Left colon (tissue), 2 donors: ENCODE results near the gene COX6A1. TPM values are rescaled to one million over a fixed set of nuclear protein-coding genes. Genes with fewer than 3 reads are reported as not detected.
A peak's percentile ranks its signal among the peaks of the same experiment; 100 is the strongest.
"Not testable (repeated sequence)": the region's sequence is repeated elsewhere in the genome, so short reads cannot be mapped to it uniquely, and the experiment has no call there.

Experiments
- ATAC-seq: fragments of 200-7000 bp; cut with Tn5 transposase; one replicate; pipeline ENCODE4 v1.9.1; 2020; ENCODE audit warnings: mild to moderate bottlenecking, moderate library complexity
- DNase-seq, 2 donors: peaks; one replicate each; pipeline ENCODE4 v3.0.0-alpha.2; 2020
- intact Hi-C, 2 donors: fragments of 100-400 bp; cut with DNase I in 1 of 2; cut with micrococcal nuclease in 1 of 2; formaldehyde crosslinking; loops; one replicate each; pipeline versions ENCODE4 v1.11.2 to v1.14.0; 2022; cut with DNase I, micrococcal nuclease
- total RNA-seq, 2 donors: library from RNA; stranded (reverse); fragmentation: NEBNext Ultra II Directional; extraction: Animal tissue kit (Norgen Biotek cat#: 25700); gene quantifications; one replicate each; pipeline ENCODE4 v1.2.1, GENCODE V29; 2021
- donor health status: DM: no; HTN: no; CAD: no.
- donor health status: DM: yes; HTN: yes; CAD: no.

COX6A1 gene
- total RNA-seq, 2 donors from 2014 or later: 936 to 1,140 TPM

GRCh38 chr12:120485961-120486881 is 48.3 kb downstream of the COX6A1 start:
- no peak for DNase-seq
- intact Hi-C loops: no loop called here
- no peak for ATAC-seq

- intact Hi-C loops, DNase-seq, ATAC-seq: not testable (repeated sequence)
Measured at GRCh38 chr12:120487552-120487951, 49.6 kb downstream of the COX6A1 start.

GRCh38 chr12:120488057-120488640 is 50.2 kb downstream of the COX6A1 start:
- DNase-seq: no peak
- intact Hi-C loops: no loop called here
- ATAC-seq: no peak

GRCh38 chr12:120489018-120489417 is 51.1 kb downstream of the COX6A1 start:
- DNase-seq (peak in 1 of 2 donors; percentile 18), ATAC-seq (peak; percentile 94)
- intact Hi-C loops: no loop called here

- no peak for ATAC-seq
- intact Hi-C loops: no loop called here
Measured at GRCh38 chr12:120490325-120490724, 52.4 kb downstream of the COX6A1 start.

More at GRCh38 chr12:120490325-120490724, 52.4 kb downstream of the COX6A1 start:
- no peak for DNase-seq

Other genes with a start within 250 kb of the COX6A1 start
- gene GCN1, start 243.4 kb upstream of the COX6A1 start, total RNA-seq: 10 to 100 TPM; 61.3 to 78.8 TPM
- gene RPLP0, start 237.0 kb upstream of the COX6A1 start, total RNA-seq: 1,000 to 10,000 TPM; 1,414 to 1,580 TPM
- 100 to 1,000 TPM; 161 to 164 TPM for gene PXN, start 172.4 kb upstream of the COX6A1 start, total RNA-seq
- gene RNU4-2, start 146.2 kb upstream of the COX6A1 start, total RNA-seq: 1,000 to 10,000 TPM; 7,104 to 9,174 TPM
- 1,000 to 10,000 TPM; 2,546 to 2,662 TPM for gene RNU4-1, start 144.9 kb upstream of the COX6A1 start, total RNA-seq
- 1 to 10 TPM; 1.2 to 1.3 TPM for gene SIRT4, start 135.8 kb upstream of the COX6A1 start, total RNA-seq
- gene PLA2G1B, start 110.3 kb upstream of the COX6A1 start, total RNA-seq: not detected
- gene MSI1, start 68.9 kb upstream of the COX6A1 start, total RNA-seq: 1 to 10 TPM; 3.4 to 7.4 TPM
- 10 to 100 TPM; 14.1 to 20.1 TPM for gene TRIAP1, start 8.3 kb downstream of the COX6A1 start, total RNA-seq
- 10 to 100 TPM; 18.9 to 32.7 TPM for gene GATC, start 8.3 kb downstream of the COX6A1 start, total RNA-seq
- gene SRSF9, start 31.6 kb downstream of the COX6A1 start, total RNA-seq: 100 to 1,000 TPM; 135 to 143 TPM
- 100 to 1,000 TPM; 338 to 371 TPM for gene DYNLL1, start 58.0 kb downstream of the COX6A1 start, total RNA-seq
- gene COQ5, start 91.0 kb downstream of the COX6A1 start, total RNA-seq: 10 to 100 TPM; 31.2 to 35.1 TPM
- gene RNF10, start 96.2 kb downstream of the COX6A1 start, total RNA-seq: 100 to 1,000 TPM; 211 to 223 TPM
- 10 to 100 TPM; 28.5 to 34.5 TPM for gene POP5, start 143.3 kb downstream of the COX6A1 start, total RNA-seq
- 1 to 10 TPM; 1.2 to 2.5 TPM for gene CABP1, start 202.5 kb downstream of the COX6A1 start, total RNA-seq
- gene MLEC, start 249.0 kb downstream of the COX6A1 start, total RNA-seq: 100 to 1,000 TPM; 271 to 278 TPM